SK-N-MC (cell line): ENCODE results near the gene HDC.

Experiments
- EZH2 ChIP-seq: fragments of 200-600 bp; sonication (generic); IDR thresholded peaks from one replicate; pipeline ENCODE4 v1.6.1; 2017; ENCODE audit warnings: antibody characterized with exemption
- POLR2AphosphoS5 ChIP-seq: IDR thresholded peaks from 2 replicates; pipeline ENCODE4 v1.6.1; 2012; ENCODE audit warnings: mild to moderate bottlenecking, low read depth, low read length, borderline replicate concordance

- TF ChIP-seq POLR2AphosphoS5 (no peak), EZH2 (no peak)
Observed at GRCh38 chr15:50206020-50206419, 59.5 kb downstream of the HDC start.
